CD14-positive monocyte (primary cell): ENCODE results near the gene GLUD2. TPM values are rescaled to one million over a fixed set of nuclear protein-coding genes. Genes with fewer than 3 reads are reported as not detected.
A peak's percentile ranks its signal among the peaks of the same experiment; 100 is the strongest.
"Not testable (repeated sequence)": the region's sequence is repeated elsewhere in the genome, so short reads cannot be mapped to it uniquely, and the experiment has no call there.

Source experiments
- DNase-seq, 3 donors: peaks; one replicate each; pipeline ENCODE4 v3.0.0-alpha.2; 2011 to 2022
- H2AFZ ChIP-seq: 2 replicates; pipeline ENCODE4 v1.6.0; 2012; ENCODE audit warnings: mild to moderate bottlenecking, low read depth, low read length, inconsistent platforms; ENCODE audit not compliant: insufficient read depth, poor library complexity, severe bottlenecking
- H3K27ac ChIP-seq, 2 donors: 1 replicate in 1 of 2; 2 replicates in 1 of 2; pipeline ENCODE4 v1.5.1; 2012 to 2013; ENCODE audit warnings: low read length in 2 of 2, control low read depth in 1 of 2, inconsistent platforms in 1 of 2, low read depth in 1 of 2, mild to moderate bottlenecking in 1 of 2
- H3K27me3 ChIP-seq, 2 donors: one replicate each; pipeline versions ENCODE4 v1.6.0 to v1.6.1; 2011 to 2013; ENCODE audit warnings: low read length in 2 of 2; ENCODE audit not compliant: control insufficient read depth in 2 of 2, insufficient read depth in 2 of 2
- H3K36me3 ChIP-seq, 2 donors: replicated peaks in 1 of 2; 1 replicate in 1 of 2; 2 replicates in 1 of 2; pipeline versions ENCODE4 v1.5.1 to v1.6.1; 2012 to 2013; ENCODE audit warnings: low read length in 2 of 2, control low read depth in 1 of 2, inconsistent platforms in 1 of 2, mild to moderate bottlenecking in 1 of 2; ENCODE audit not compliant: insufficient read depth in 2 of 2, control insufficient read depth in 1 of 2
- H3K4me1 ChIP-seq, 2 donors: 1 replicate in 1 of 2; 2 replicates in 1 of 2; pipeline versions ENCODE4 v1.5.1 to v1.6.1; 2012 to 2013; ENCODE audit warnings: low read length in 2 of 2, control low read depth in 1 of 2, inconsistent platforms in 1 of 2, mild to moderate bottlenecking in 1 of 2, moderate library complexity in 1 of 2; ENCODE audit not compliant: insufficient read depth in 2 of 2, control insufficient read depth in 1 of 2
- H3K4me2 ChIP-seq: replicated peaks from 2 replicates; pipeline ENCODE3; 2012; ENCODE audit warnings: low read length, moderate library complexity, mild to moderate bottlenecking; ENCODE audit not compliant: poor library complexity, severe bottlenecking; ENCODE audit errors: extremely low read depth
- H3K4me3 ChIP-seq, 3 experiments: fragments of 200-600 bp in 1 of 3; sonication (generic) in 1 of 3; replicated peaks in 1 of 3; 1 replicate in 2 of 3; 2 replicates in 1 of 3; pipeline ENCODE4 v1.5.1; 2011 to 2013; ENCODE audit warnings: low read length in 3 of 3, mild to moderate bottlenecking in 3 of 3, control low read depth in 2 of 3, low read depth in 2 of 3, inconsistent platforms in 1 of 3, moderate library complexity in 1 of 3
- H3K79me2 ChIP-seq: 2 replicates; pipeline ENCODE4 v1.6.0; 2012; ENCODE audit warnings: mild to moderate bottlenecking, control low read depth, inconsistent platforms, low read length, moderate library complexity; ENCODE audit not compliant: insufficient read depth
- H3K9ac ChIP-seq: 2 replicates; pipeline ENCODE4 v1.6.0; 2017; ENCODE audit warnings: low read length, mild to moderate bottlenecking; ENCODE audit not compliant: insufficient read depth, poor library complexity, severe bottlenecking
- H3K9me3 ChIP-seq, 2 donors: replicated peaks in 1 of 2; 1 replicate in 1 of 2; 2 replicates in 1 of 2; pipeline versions ENCODE4 v1.5.1 to v1.6.1; 2012 to 2013; ENCODE audit warnings: low read length in 2 of 2, control low read depth in 1 of 2; ENCODE audit not compliant: control insufficient read depth in 1 of 2, insufficient read depth in 1 of 2
- H4K20me1 ChIP-seq: 2 replicates; pipeline ENCODE4 v1.6.0; 2012; ENCODE audit warnings: mild to moderate bottlenecking, low read length, control low read depth, moderate library complexity; ENCODE audit not compliant: insufficient read depth
- H3K27ac Mint-ChIP-seq, 7 donors: one replicate each; pipeline ENCODE4 v1.8.0; 2020; ENCODE audit warnings: mild to moderate bottlenecking in 7 of 7, mixed read lengths in 7 of 7, moderate library complexity in 6 of 7, inconsistent platforms in 2 of 7
- H3K27me3 Mint-ChIP-seq, 3 donors: one replicate each; pipeline ENCODE4 v1.8.0; 2021 to 2022; ENCODE audit warnings: low read depth in 3 of 3, mild to moderate bottlenecking in 3 of 3, mixed read lengths in 3 of 3, moderate library complexity in 3 of 3, inconsistent platforms in 1 of 3
- H3K36me3 Mint-ChIP-seq, 2 donors: one replicate each; pipeline ENCODE4 v1.8.0; 2020; ENCODE audit warnings: mixed read lengths in 2 of 2, inconsistent platforms in 1 of 2, mild to moderate bottlenecking in 1 of 2
- H3K4me1 Mint-ChIP-seq: one replicate; pipeline ENCODE4 v1.8.0; 2020; ENCODE audit warnings: mild to moderate bottlenecking, mixed read lengths
- H3K4me3 Mint-ChIP-seq, 2 donors: one replicate each; pipeline ENCODE4 v1.8.0; 2020; ENCODE audit warnings: mild to moderate bottlenecking in 2 of 2, mixed read lengths in 2 of 2, moderate library complexity in 1 of 2
- H3K9me3 Mint-ChIP-seq, 7 donors: one replicate each; pipeline ENCODE4 v1.8.0; 2020 to 2022; ENCODE audit warnings: mixed read lengths in 7 of 7, mild to moderate bottlenecking in 6 of 7, moderate library complexity in 6 of 7, inconsistent platforms in 2 of 7
- CTCF ChIP-seq: fragments of 200-600 bp; IDR thresholded peaks from one replicate; pipeline ENCODE4 v1.8.0; 2022; ENCODE audit warnings: antibody characterized with exemption, mild to moderate bottlenecking
- WGBS: methylation state at CpG from one replicate; pipeline ENCODE4 v1.1.5; 2013; ENCODE audit warnings: missing lambda C conversion rate; ENCODE audit not compliant: insufficient coverage; 5-methylcytosine and 5-hydroxymethylcytosine counted together
- intact Hi-C, 2 donors: fragments of 100-400 bp; cut with micrococcal nuclease; formaldehyde crosslinking; loops; one replicate each; pipeline versions ENCODE4 v1.15.0 to v1.15.1; 2023
- polyA minus RNA-seq: library from RNA; depleted of rRNA, polyadenylated mRNA; stranded (reverse); fragments of >200 nt; gene quantifications from 2 replicates; pipeline ENCODE4 v1.2.3, GENCODE V29; 2012
- polyA plus RNA-seq, 3 donors: library from polyadenylated mRNA; depleted of rRNA in 1 of 3; unstranded in 2 of 3; stranded (reverse) in 1 of 3; fragments of 300-500 nt in 2 of 3; fragments of >200 nt in 1 of 3; fragmentation: Illumina TruSeq in 2 of 3; gene quantifications; 1 replicate in 2 of 3; 2 replicates in 1 of 3; pipeline ENCODE4 v1.2.3, GENCODE V29; 2012 to 2021
- total RNA-seq, 12 experiments: library from RNA in 1 of 12; stranded (reverse) in 1 of 12; fragments of 120-200 nt in 1 of 12; gene quantifications; one replicate each; pipeline ENCODE4 v1.2.4 and lab custom pipeline; 2013 to 2026; ENCODE audit warnings: mixed read lengths in 6 of 12, inconsistent platforms in 1 of 12

The GLUD2 gene
- 0.92 TPM for total RNA-seq (2013)
- under 1 TPM; 0.44 to 0.55 (median 0.47) TPM for polyA plus RNA-seq
- polyA minus RNA-seq = 0.83 and 1.8 TPM in 2 replicates
- total RNA-seq (lab: John Stamatoyannopoulos, UW) = 0.67 to 5.1 (median 2.3) reads per million in 11 experiments

- WGBS = 8% methylated on average over 37 of the region's 82 CpGs
- not testable (repeated sequence) for H2AFZ ChIP-seq, H3K36me3 Mint-ChIP-seq
Observed at GRCh38 chrX:121047441-121048419, at the start of gene GLUD2. Gene GLUD2, plus strand, starts transcription at chrX:121047610. Its CDS starts 75 bp downstream, at chrX:121047685.

GRCh38 chrX:120999413-120999812 is 48.0 kb upstream of the GLUD2 start:
- H2AFZ ChIP-seq = no peak overlapping the region
- H3K9ac ChIP-seq = no peak overlapping the region
- Mint-ChIP-seq H3K27ac (no peak overlapping the region), H3K4me3 (no peak overlapping the region), H3K4me1 (peaks cover 6% of the 10 kb centered on the region), H3K36me3 (no peaks in the 10 kb centered on the region), H3K27me3 (peaks cover 0 to 4% (median 0%) of the 10 kb centered on the region in 3 donors), H3K9me3 (no peaks in the 10 kb centered on the region)
- no peak for DNase-seq
- intact Hi-C loops = no loop called here
- no peak for TF ChIP-seq CTCF
- no peaks in the 10 kb centered on the region for H3K79me2 ChIP-seq
- no peak overlapping the region for H3K4me3 ChIP-seq
- no CpG with 5 or more reads among the region's 3 CpGs for WGBS
- no peaks in the 10 kb centered on the region for H3K36me3 ChIP-seq
- no peak overlapping the region for H3K27ac ChIP-seq
- no peaks in the 10 kb centered on the region for H4K20me1 ChIP-seq
- H3K9me3 ChIP-seq = no peaks in the 10 kb centered on the region
- no peaks in the 10 kb centered on the region for H3K27me3 ChIP-seq
- H3K4me1 ChIP-seq = no peaks in the 10 kb centered on the region
- H3K4me2 ChIP-seq = no peak overlapping the region

More at GRCh38 chrX:121047441-121048419, at the start of gene GLUD2:
- DNase-seq, H3K9ac ChIP-seq, H3K79me2 ChIP-seq, intact Hi-C loops, H3K4me3 ChIP-seq, H4K20me1 ChIP-seq, H3K4me1 Mint-ChIP-seq, H3K36me3 ChIP-seq, H3K27ac ChIP-seq, H3K9me3 ChIP-seq, H3K4me1 ChIP-seq: not testable (repeated sequence)
- Mint-ChIP-seq H3K27ac (peak within 1 kb of the TSS in 1 of 7 donors; percentile 42), H3K9me3 (peaks cover 0 to 12% (median 6%) of the 10 kb centered on the region in 7 donors), H3K27me3 (peaks cover 11 to 20% (median 18%) of the 10 kb centered on the region in 3 donors), H3K4me3 (peak within 1 kb of the TSS; percentile 34 to 83)
- Histone ChIP-seq H3K27me3 (peaks cover 13% of the 10 kb centered on the region in 2 donors), H3K4me2 (peak within 1 kb of the TSS; percentile 19)
